Head of caudate nucleus (tissue), 42 donors: ENCODE measurements around the gene SUPT3H.
"Not testable (repeated sequence)": the region's sequence is repeated elsewhere in the genome, so short reads cannot be mapped to it uniquely, and the experiment has no call there.

Experiments
- DNase-seq, 42 donors: peaks; one replicate each; pipeline versions ENCODE4 v3.0.0 to v3.0.0-alpha.2; 2020 to 2021; ENCODE audit warnings: mixed read lengths in 7 of 42
- intact Hi-C: fragments of 100-400 bp; cut with DNase I; formaldehyde crosslinking; loops from one replicate; pipeline ENCODE4 v1.15.0; 2022

SUPT3H gene

GRCh38 chr6:44914141-44914540 lies 463.6 kb downstream of the SUPT3H start:
- intact Hi-C loops, result no loop called here

GRCh38 chr6:44906761-44907160 lies 471.0 kb downstream of the SUPT3H start:
- intact Hi-C loops, result no loop called here
- no peak for DNase-seq

More at GRCh38 chr6:44914141-44914540, 463.6 kb downstream of the SUPT3H start:
- DNase-seq, result no peak

GRCh38 chr6:44900358-44900757 lies 477.4 kb downstream of the SUPT3H start:
- intact Hi-C loops, DNase-seq: not testable (repeated sequence)

- DNase-seq, result no peak
- intact Hi-C loops, result no loop called here
Measured at GRCh38 chr6:44898296-44898930, 479.3 kb downstream of the SUPT3H start.

GRCh38 chr6:44897316-44897715 lies 480.4 kb downstream of the SUPT3H start:
- intact Hi-C loops, result no loop called here
- no peak for DNase-seq

GRCh38 chr6:44896701-44897100 lies 481.0 kb downstream of the SUPT3H start:
- no peak for DNase-seq
- intact Hi-C loops, result no loop called here

GRCh38 chr6:44892579-44892978 lies 485.2 kb downstream of the SUPT3H start:
- no peak for DNase-seq
- intact Hi-C loops, result no loop called here

GRCh38 chr6:44879071-44879470 lies 498.7 kb downstream of the SUPT3H start:
- intact Hi-C loops, DNase-seq: not testable (repeated sequence)

- DNase-seq, intact Hi-C loops: not testable (repeated sequence)
Measured at GRCh38 chr6:44876638-44877037, 501.1 kb downstream of the SUPT3H start.

- intact Hi-C loops, result no loop called here
- DNase-seq, result no peak
Measured at GRCh38 chr6:44869321-44869897, 508.3 kb downstream of the SUPT3H start.

- no peak for DNase-seq
Measured at GRCh38 chr6:44868910-44869309, 508.8 kb downstream of the SUPT3H start.

GRCh38 chr6:44868335-44868668 lies 509.4 kb downstream of the SUPT3H start:
- intact Hi-C loops, result no loop called here
- DNase-seq, result no peak

More at GRCh38 chr6:44868910-44869309, 508.8 kb downstream of the SUPT3H start:
- intact Hi-C loops, result no loop called here

- DNase-seq, result no peak
- intact Hi-C loops, result no loop called here
Measured at GRCh38 chr6:44867571-44868334, 510.0 kb downstream of the SUPT3H start.

GRCh38 chr6:44865184-44865583 lies 512.5 kb downstream of the SUPT3H start:
- intact Hi-C loops, DNase-seq: not testable (repeated sequence)

GRCh38 chr6:44859901-44860410 lies 517.8 kb downstream of the SUPT3H start:
- DNase-seq, result no peak
- intact Hi-C loops, result no loop called here

- intact Hi-C loops, result no loop called here
- no peak for DNase-seq
Measured at GRCh38 chr6:44858998-44859397, 518.7 kb downstream of the SUPT3H start.

- intact Hi-C loops, result no loop called here
- no peak for DNase-seq
Measured at GRCh38 chr6:44856479-44856878, 521.3 kb downstream of the SUPT3H start.

GRCh38 chr6:44855562-44856411 lies 521.9 kb downstream of the SUPT3H start:
- DNase-seq, result no peak
- intact Hi-C loops, result no loop called here

GRCh38 chr6:44854712-44855443 lies 522.9 kb downstream of the SUPT3H start:
- DNase-seq, result no peak
- intact Hi-C loops, result no loop called here
